AG10803 (cell line): Measurements from ENCODE around the gene NFATC2.

Experiments
- DNase-seq: peaks from one replicate; pipeline ENCODE4 v3.0.0; 2010; ENCODE audit warnings: low read depth
- H3K4me3 ChIP-seq: 2 replicates; pipeline ENCODE4 v1.5.1; 2011; ENCODE audit warnings: mild to moderate bottlenecking, low read length, control low read depth
- CTCF ChIP-seq: conservative IDR thresholded peaks from 2 replicates; pipeline ENCODE4 v1.5.1; 2011; ENCODE audit warnings: mild to moderate bottlenecking, low read length, control low read depth, inconsistent platforms

NFATC2 gene

GRCh38 chr20:51434580-51435247, 107.8 kb downstream of the NFATC2 start:
- no peak overlapping the region for H3K4me3 ChIP-seq
- TF ChIP-seq CTCF, result 0 out of 2 replicates have a peak, but pooled peaks have one; percentile 1
- peak; percentile 83 for DNase-seq

- H3K4me3 ChIP-seq, result no peak overlapping the region
- TF ChIP-seq CTCF, result no peak
- DNase-seq, result no peak
Measured at GRCh38 chr20:51434026-51434425, 108.5 kb downstream of the NFATC2 start.

- DNase-seq, result no peak
- TF ChIP-seq CTCF, result no peak
- no peak overlapping the region for H3K4me3 ChIP-seq
Measured at GRCh38 chr20:51432875-51433274, 109.6 kb downstream of the NFATC2 start.

GRCh38 chr20:51432251-51432784, 110.2 kb downstream of the NFATC2 start:
- TF ChIP-seq CTCF, result no peak
- no peak for DNase-seq
- no peak overlapping the region for H3K4me3 ChIP-seq

- TF ChIP-seq CTCF, result no peak
- no peak overlapping the region for H3K4me3 ChIP-seq
- no peak for DNase-seq
Measured at GRCh38 chr20:51431321-51431720, 111.2 kb downstream of the NFATC2 start.

GRCh38 chr20:51430198-51430950, 112.1 kb downstream of the NFATC2 start:
- DNase-seq, result no peak
- no peak for TF ChIP-seq CTCF
- no peak overlapping the region for H3K4me3 ChIP-seq

- TF ChIP-seq CTCF, result no peak
- no peak overlapping the region for H3K4me3 ChIP-seq
- no peak for DNase-seq
Measured at GRCh38 chr20:51429696-51430095, 112.8 kb downstream of the NFATC2 start.
